Neural progenitor cell (in vitro differentiated cells): Measurements from ENCODE around the gene SYNDIG1. TPM values are rescaled to one million over a fixed set of nuclear protein-coding genes. Genes with fewer than 3 reads are reported as not detected.

Source experiments
- DNase-seq: peaks from one replicate; pipeline ENCODE4 v3.0.0-alpha.2; 2016; ENCODE audit warnings: low spot score
- H2AFZ ChIP-seq: fragments of 200-600 bp; sonication (generic); replicated peaks from 2 replicates; pipeline ENCODE4 v1.6.1; 2016; ENCODE audit warnings: antibody characterized with exemption
- H3F3A ChIP-seq: fragments of 200-600 bp; sonication (generic); 2 replicates; pipeline ENCODE4 v1.6.1; 2016; ENCODE audit warnings: antibody characterized with exemption, low read depth
- H3K27ac ChIP-seq: fragments of 200-600 bp; sonication (generic); 2 replicates; pipeline ENCODE4 v1.5.1; 2016; ENCODE audit warnings: mild to moderate bottlenecking
- H3K27me3 ChIP-seq: fragments of 200-600 bp; sonication (generic); 2 replicates; pipeline ENCODE4 v1.6.1; 2016; ENCODE audit warnings: mild to moderate bottlenecking, moderate library complexity
- H3K36me3 ChIP-seq: fragments of 200-600 bp; sonication (generic); 2 replicates; pipeline ENCODE4 v1.5.1; 2016
- H3K4me1 ChIP-seq: fragments of 200-600 bp; sonication (generic); 2 replicates; pipeline ENCODE4 v1.6.1; 2016; ENCODE audit warnings: mixed run types
- H3K4me2 ChIP-seq: fragments of 200-600 bp; sonication (generic); 2 replicates; pipeline ENCODE4 v1.6.1; 2016
- H3K4me3 ChIP-seq: fragments of 200-600 bp; sonication (generic); 2 replicates; pipeline ENCODE4 v1.5.1; 2016
- H3K79me2 ChIP-seq: fragments of 200-600 bp; sonication (generic); 2 replicates; pipeline ENCODE4 v1.6.1; 2016; ENCODE audit warnings: low read depth
- H3K9ac ChIP-seq: fragments of 200-600 bp; sonication (generic); 2 replicates; pipeline ENCODE4 v1.6.1; 2016
- H3K9me3 ChIP-seq: fragments of 200-600 bp; sonication (generic); 2 replicates; pipeline ENCODE4 v1.5.1; 2016; ENCODE audit warnings: low read depth
- H4K20me1 ChIP-seq: fragments of 200-600 bp; sonication (generic); 2 replicates; pipeline ENCODE4 v1.6.1; 2016; ENCODE audit warnings: low read depth
- H3K27ac Mint-ChIP-seq: 3 replicates; pipeline ENCODE4 v1.8.0; 2021; ENCODE audit warnings: mixed read lengths
- H3K27me3 Mint-ChIP-seq: 2 replicates; pipeline ENCODE4 v1.8.0; 2022; ENCODE audit warnings: low read depth, mild to moderate bottlenecking, inconsistent platforms, moderate library complexity, mixed read lengths; ENCODE audit not compliant: insufficient read depth
- H3K36me3 Mint-ChIP-seq: 3 replicates; pipeline ENCODE4 v1.8.0; 2021; ENCODE audit warnings: mixed read lengths
- H3K4me1 Mint-ChIP-seq: 3 replicates; pipeline ENCODE4 v1.8.0; 2021; ENCODE audit warnings: mixed read lengths
- H3K4me3 Mint-ChIP-seq: 3 replicates; pipeline ENCODE4 v1.8.0; 2021; ENCODE audit warnings: mild to moderate bottlenecking, moderate library complexity, mixed read lengths
- H3K9me3 Mint-ChIP-seq: 3 replicates; pipeline ENCODE4 v1.8.0; 2020; ENCODE audit warnings: mixed read lengths
- EZH2 ChIP-seq: fragments of 200-600 bp; sonication (generic); IDR thresholded peaks from 2 replicates; pipeline ENCODE4 v1.6.1; 2017; ENCODE audit warnings: antibody characterized with exemption, mild to moderate bottlenecking, moderate library complexity
- EZH2phosphoT487 ChIP-seq: fragments of 200-600 bp; sonication (generic); IDR thresholded peaks from 2 replicates; pipeline ENCODE4 v1.6.1; 2017; ENCODE audit warnings: antibody characterized with exemption
- total RNA-seq: library from RNA; depleted of rRNA; stranded (reverse); fragments of >200 nt; gene quantifications from 2 replicates; pipeline ENCODE4 v1.2.3, GENCODE V29; 2015; ENCODE audit warnings: low replicate concordance
- TF ChIP-seq, protein P1 (sequence below): fragments of 200-600 bp; sonication (generic); IDR thresholded peaks from 2 replicates; pipeline ENCODE4 v1.5.1; 2017; ENCODE audit warnings: antibody characterized with exemption, mild to moderate bottlenecking

SYNDIG1 gene
- 1.0 and 4.7 TPM in 2 replicates for total RNA-seq

DNA sequence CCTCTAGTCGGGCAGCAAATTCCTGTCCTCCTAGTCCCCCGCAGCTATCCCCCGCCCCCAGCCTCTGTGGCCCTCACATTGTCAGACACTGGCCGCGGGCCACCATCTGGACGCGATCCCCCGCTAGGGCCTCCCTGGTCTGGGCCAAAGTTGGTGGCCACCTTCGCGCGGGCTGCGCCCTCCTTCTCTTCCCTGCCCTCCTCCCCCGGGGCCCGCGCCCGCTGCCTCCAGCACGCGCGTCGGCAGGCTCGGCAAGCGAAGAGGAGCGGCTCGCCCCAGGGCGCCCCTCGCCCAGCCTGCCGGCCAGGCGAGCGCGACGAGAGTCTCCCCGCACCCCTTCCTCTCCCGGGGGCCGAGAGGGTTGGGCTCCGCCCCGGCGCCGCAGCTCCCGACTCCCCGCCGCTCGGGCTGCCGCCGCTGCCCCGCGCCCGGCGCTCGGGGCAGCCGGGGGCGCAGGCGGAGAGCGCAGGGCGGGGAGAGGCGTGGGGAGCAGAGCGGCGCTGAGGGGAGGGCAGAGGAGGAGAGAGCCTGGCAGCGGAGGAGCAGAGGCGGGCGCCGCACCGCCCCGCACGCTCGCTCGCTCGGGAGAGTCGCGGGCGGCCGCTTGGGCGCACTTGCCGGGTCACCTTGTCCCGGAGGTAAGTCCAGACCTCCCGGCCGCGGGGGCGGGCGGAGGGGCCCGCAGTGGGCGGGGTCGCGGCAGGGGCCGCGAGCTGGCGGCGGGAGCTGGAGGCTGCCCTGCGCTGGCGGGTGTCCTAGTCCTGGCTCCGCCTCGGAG is at the start of gene SYNDIG1:
TSS of gene SYNDIG1 (plus strand) at position 514 of the 778 bp plus-strand sequence. CDS start 73,469 bp downstream, outside the sequence.
- peak within 1 kb of the TSS; percentile 96 for H2AFZ ChIP-seq
- H3K4me3 ChIP-seq: peak within 1 kb of the TSS; percentile 90
- H3K4me2 ChIP-seq: peak within 1 kb of the TSS; percentile 99
- Mint-ChIP-seq H3K4me1 (peaks cover 28% of the 10 kb centered on the region), H3K4me3 (peak within 1 kb of the TSS; percentile 91), H3K36me3 (no peaks in the 10 kb centered on the region), H3K27me3 (peaks cover 47% of the 10 kb centered on the region), H3K9me3 (no peaks in the 10 kb centered on the region), H3K27ac (no peak within 1 kb of the TSS)
- no peaks in the 10 kb centered on the region for H3K9me3 ChIP-seq
- no peak within 1 kb of the TSS for H3K9ac ChIP-seq
- no peaks in the 10 kb centered on the region for H3K36me3 ChIP-seq
- no peak within 1 kb of the TSS for H3K27ac ChIP-seq
- peak; percentile 84 for DNase-seq
- peaks cover 10% of the 10 kb centered on the region for H4K20me1 ChIP-seq
- H3K79me2 ChIP-seq: peaks cover 34% of the 10 kb centered on the region
- H3K27me3 ChIP-seq: peaks cover 49% of the 10 kb centered on the region
- peaks cover 16% of the 10 kb centered on the region for H3K4me1 ChIP-seq
- TF ChIP-seq EZH2phosphoT487 (no peak), EZH2 (no peak)
- TF ChIP-seq, protein P1, sequence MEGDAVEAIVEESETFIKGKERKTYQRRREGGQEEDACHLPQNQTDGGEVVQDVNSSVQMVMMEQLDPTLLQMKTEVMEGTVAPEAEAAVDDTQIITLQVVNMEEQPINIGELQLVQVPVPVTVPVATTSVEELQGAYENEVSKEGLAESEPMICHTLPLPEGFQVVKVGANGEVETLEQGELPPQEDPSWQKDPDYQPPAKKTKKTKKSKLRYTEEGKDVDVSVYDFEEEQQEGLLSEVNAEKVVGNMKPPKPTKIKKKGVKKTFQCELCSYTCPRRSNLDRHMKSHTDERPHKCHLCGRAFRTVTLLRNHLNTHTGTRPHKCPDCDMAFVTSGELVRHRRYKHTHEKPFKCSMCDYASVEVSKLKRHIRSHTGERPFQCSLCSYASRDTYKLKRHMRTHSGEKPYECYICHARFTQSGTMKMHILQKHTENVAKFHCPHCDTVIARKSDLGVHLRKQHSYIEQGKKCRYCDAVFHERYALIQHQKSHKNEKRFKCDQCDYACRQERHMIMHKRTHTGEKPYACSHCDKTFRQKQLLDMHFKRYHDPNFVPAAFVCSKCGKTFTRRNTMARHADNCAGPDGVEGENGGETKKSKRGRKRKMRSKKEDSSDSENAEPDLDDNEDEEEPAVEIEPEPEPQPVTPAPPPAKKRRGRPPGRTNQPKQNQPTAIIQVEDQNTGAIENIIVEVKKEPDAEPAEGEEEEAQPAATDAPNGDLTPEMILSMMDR: no peak
- peaks cover 9% of the 10 kb centered on the region for H3F3A ChIP-seq

DNA sequence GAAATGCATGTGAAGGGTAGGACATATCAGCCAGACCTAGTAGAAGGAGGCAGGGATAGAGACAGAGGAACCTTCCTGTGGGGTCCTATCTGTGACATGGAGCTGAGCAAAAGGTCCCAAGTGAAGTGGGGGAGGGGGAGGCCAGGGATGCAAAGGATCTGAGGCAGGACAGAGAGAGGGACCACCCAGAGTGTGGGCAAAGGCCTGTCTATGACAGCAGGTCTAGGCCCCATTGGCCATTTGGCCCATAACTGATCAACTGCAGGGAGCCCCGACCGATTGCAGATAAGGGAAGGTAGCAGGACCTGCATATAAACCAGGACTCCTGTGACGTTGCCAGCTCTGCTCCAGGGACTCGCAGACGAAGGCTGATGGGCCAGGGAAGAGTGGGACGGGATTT is 49.6 kb upstream of the SYNDIG1 start:
- H3K27me3 ChIP-seq: no peaks in the 10 kb centered on the region
- no peak overlapping the region for H3K4me3 Mint-ChIP-seq
- no peaks in the 10 kb centered on the region for H3K79me2 ChIP-seq
- H3K27ac ChIP-seq: no peak overlapping the region
- no peaks in the 10 kb centered on the region for H3K36me3 ChIP-seq
- H4K20me1 ChIP-seq: no peaks in the 10 kb centered on the region
- no peaks in the 10 kb centered on the region for H3K9me3 ChIP-seq
- H3K27ac Mint-ChIP-seq: no peak overlapping the region
- no peak for DNase-seq
- H3K36me3 Mint-ChIP-seq: peaks cover 2% of the 10 kb centered on the region
- H3K4me1 ChIP-seq: no peaks in the 10 kb centered on the region
- peaks cover 11% of the 10 kb centered on the region for H3K9me3 Mint-ChIP-seq
- H3K9ac ChIP-seq: no peak overlapping the region
- H3K4me2 ChIP-seq: no peak overlapping the region
- H3F3A ChIP-seq: no peaks in the 10 kb centered on the region
- TF ChIP-seq, protein P1: no peak
- no peak for TF ChIP-seq EZH2phosphoT487
- no peak for TF ChIP-seq EZH2
- peaks cover 10% of the 10 kb centered on the region for H3K4me1 Mint-ChIP-seq
- H3K27me3 Mint-ChIP-seq: peaks cover 10% of the 10 kb centered on the region
- no peak overlapping the region for H2AFZ ChIP-seq
- H3K4me3 ChIP-seq: no peak overlapping the region

DNA sequence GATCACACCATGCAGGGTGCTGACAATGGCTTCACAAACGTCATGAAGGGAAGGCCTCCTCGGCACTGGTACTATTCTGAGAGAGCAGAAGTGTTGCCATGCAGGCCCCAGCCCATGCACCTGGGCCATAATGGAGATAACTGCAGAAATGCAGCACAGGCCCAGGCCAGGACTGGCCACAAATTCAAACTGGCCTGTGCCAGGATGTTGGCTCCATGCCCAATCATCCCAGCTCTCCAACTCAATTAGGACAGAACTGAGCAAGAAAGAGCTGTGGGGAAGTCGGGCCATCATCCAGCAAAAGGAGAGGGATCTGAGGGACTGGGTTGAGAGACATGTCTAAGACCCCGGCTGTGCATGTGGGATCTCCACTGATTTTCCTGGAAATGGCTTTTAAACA is 48.9 kb upstream of the SYNDIG1 start:
- Mint-ChIP-seq H3K4me1 (peaks cover 10% of the 10 kb centered on the region), H3K4me3 (no peak overlapping the region), H3K27me3 (peaks cover 10% of the 10 kb centered on the region), H3K9me3 (peaks cover 8% of the 10 kb centered on the region), H3K36me3 (no peaks in the 10 kb centered on the region), H3K27ac (no peak overlapping the region)
- Histone ChIP-seq H3K4me3 (no peak overlapping the region), H3K27me3 (no peaks in the 10 kb centered on the region), H3K4me2 (no peak overlapping the region), H4K20me1 (no peaks in the 10 kb centered on the region), H3F3A (no peaks in the 10 kb centered on the region), H3K9ac (no peak overlapping the region), H3K4me1 (no peaks in the 10 kb centered on the region), H3K9me3 (no peaks in the 10 kb centered on the region), H3K79me2 (no peaks in the 10 kb centered on the region), H3K36me3 (no peaks in the 10 kb centered on the region), H2AFZ (no peak overlapping the region), H3K27ac (no peak overlapping the region)
- TF ChIP-seq EZH2: no peak
- TF ChIP-seq, protein P1: no peak
- no peak for TF ChIP-seq EZH2phosphoT487
- DNase-seq: no peak
